ENCODE measurements around the gene NLRP3. TPM values are rescaled to one million over a fixed set of nuclear protein-coding genes. Genes with fewer than 3 reads are reported as not detected.

The NLRP3 gene
- total RNA-seq, 2 experiments from 2014 or later, result 7.8 to 8.5 TPM

DNA sequence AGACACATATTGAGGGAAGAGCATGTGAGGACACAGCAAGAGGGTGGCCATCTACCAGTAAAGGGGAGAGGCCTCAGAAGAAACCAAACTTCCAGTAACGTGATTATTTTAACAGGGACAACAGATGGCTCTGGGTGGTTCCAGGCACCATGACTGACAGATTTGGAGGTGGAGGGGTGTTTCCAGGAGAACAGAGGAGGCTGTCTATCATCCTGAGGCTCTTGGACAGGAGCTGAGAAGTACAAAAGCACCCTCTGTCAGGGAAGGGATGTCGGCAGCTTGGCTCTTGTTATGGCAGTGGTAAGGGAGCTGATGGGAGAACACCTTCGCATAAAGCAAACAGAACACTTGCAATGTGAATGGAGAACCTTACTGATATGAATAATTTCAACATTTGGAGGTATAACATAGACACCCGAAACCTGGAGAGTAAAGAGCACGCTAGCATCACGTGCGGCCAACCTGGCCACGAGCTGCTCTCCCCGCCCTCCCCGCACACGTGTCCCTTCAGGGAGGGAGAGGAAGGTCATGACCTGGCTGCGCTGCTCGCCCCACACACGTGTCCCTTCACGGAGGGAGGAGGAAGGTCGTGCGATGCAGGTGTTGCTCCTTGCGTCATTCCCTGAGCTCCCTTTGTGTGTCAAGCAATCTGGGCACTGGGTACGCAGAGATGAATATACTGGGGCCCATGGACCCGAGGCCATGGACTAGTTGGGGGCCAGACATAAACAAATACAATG lies 37.5 kb upstream of the NLRP3 start:
- TF ChIP-seq, protein P1, sequence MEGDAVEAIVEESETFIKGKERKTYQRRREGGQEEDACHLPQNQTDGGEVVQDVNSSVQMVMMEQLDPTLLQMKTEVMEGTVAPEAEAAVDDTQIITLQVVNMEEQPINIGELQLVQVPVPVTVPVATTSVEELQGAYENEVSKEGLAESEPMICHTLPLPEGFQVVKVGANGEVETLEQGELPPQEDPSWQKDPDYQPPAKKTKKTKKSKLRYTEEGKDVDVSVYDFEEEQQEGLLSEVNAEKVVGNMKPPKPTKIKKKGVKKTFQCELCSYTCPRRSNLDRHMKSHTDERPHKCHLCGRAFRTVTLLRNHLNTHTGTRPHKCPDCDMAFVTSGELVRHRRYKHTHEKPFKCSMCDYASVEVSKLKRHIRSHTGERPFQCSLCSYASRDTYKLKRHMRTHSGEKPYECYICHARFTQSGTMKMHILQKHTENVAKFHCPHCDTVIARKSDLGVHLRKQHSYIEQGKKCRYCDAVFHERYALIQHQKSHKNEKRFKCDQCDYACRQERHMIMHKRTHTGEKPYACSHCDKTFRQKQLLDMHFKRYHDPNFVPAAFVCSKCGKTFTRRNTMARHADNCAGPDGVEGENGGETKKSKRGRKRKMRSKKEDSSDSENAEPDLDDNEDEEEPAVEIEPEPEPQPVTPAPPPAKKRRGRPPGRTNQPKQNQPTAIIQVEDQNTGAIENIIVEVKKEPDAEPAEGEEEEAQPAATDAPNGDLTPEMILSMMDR (IDR thresholded peaks at IDR 0.05), result no peak
- POLR2A ChIA-PET, result no interaction called here

DNA sequence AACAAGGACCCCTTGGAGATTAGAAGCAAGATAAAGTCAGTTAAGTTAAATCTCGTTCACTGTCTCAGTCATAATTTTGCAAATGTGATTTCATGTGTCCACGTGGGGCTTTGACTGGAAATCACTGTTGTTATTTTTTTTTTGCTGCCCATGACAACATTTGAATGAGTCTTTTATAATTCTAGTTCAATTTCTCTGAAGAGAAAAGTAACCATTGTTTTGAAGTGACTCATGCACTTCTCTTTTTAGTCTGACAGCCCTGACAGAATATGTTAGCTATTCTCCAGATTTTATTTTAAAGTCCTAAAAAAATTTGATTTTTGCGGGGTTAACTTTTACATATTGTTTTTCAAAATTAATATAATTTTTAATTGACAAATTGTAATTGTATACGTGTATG lies 30.7 kb upstream of the NLRP3 start:
- peaks cover 5% of the 10 kb centered on the region for H3K4me1 Mint-ChIP-seq (ENCODE audit: low read depth)
- ATAC-seq (ENCODE audit: poor library complexity), result no peak
- intact Hi-C loops (cut with DNase I, micrococcal nuclease), result no loop called here

More for the DNA sequence above, 37.5 kb upstream of the NLRP3 start:
- CTCF ChIA-PET, result no interaction called here
- Mint-ChIP-seq H3K4me3 (no peak overlapping the region), H3K9me3 (peaks cover 2% of the 10 kb centered on the region), H3K27me3 (peaks cover 4% of the 10 kb centered on the region), H3K4me1 (ENCODE audit: low read depth) (peaks cover 5% of the 10 kb centered on the region), H3K36me3 (ENCODE audit: low read depth) (no peaks in the 10 kb centered on the region), H3K27ac (no peak overlapping the region)
- no peak for DNase-seq
- no peak for ATAC-seq (ENCODE audit: poor library complexity)
- H3K27me3 ChIP-seq (ENCODE audit: control insufficient read depth in 1 of 2, insufficient read depth in 2 of 2, low read length in 2 of 2), result no peaks in the 10 kb centered on the region
- no peaks in the 10 kb centered on the region for H3K9me3 ChIP-seq (ENCODE audit: control insufficient read depth in 1 of 2, insufficient read depth in 1 of 2, low read length in 2 of 2)
- no peak overlapping the region for H3K27ac ChIP-seq (ENCODE audit: low read depth in 1 of 2, low read length in 2 of 2)
- peaks cover 3% of the 10 kb centered on the region for H3K4me1 ChIP-seq (ENCODE audit: insufficient read depth, low read length)
- H3K36me3 ChIP-seq (ENCODE audit: insufficient read depth, low read length), result no peaks in the 10 kb centered on the region
- no peak overlapping the region for H3K4me3 ChIP-seq (ENCODE audit: low read length)
- intact Hi-C loops (cut with DNase I, micrococcal nuclease), result loop anchor here in 1 of 2 experiments (10.0 kb wide), 1 partner anchor 444 kb away; the partner anchor contains the start of gene AHCTF1

DNA sequence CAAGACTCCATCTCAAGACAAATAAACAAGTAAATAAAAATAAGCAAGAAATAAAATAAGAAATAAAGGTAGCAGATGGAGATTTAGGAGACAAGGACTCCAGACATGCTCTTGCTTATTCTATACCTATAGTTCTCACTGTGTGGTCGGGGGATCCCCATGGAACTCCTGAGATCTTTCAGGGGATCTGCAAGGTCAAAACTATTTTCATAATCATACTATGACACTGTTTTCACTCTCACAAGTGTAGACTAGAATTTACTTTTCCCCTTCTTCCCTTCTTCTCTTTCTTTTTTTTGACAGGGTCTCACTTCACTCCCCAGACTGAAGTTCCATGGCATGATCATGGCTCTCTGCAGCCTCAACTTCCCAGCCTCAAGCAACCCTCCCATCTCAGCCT lies 29.8 kb upstream of the NLRP3 start:
- no peaks in the 10 kb centered on the region for H3K9me3 ChIP-seq (ENCODE audit: control insufficient read depth in 1 of 2, insufficient read depth in 1 of 2, low read length in 2 of 2)
- peaks cover 15% of the 10 kb centered on the region for H3K4me1 ChIP-seq (ENCODE audit: insufficient read depth, low read length)
- no peak for DNase-seq
- H3K4me1 Mint-ChIP-seq (ENCODE audit: low read depth), result peaks cover 12% of the 10 kb centered on the region
- H3K27ac ChIP-seq (ENCODE audit: low read depth in 1 of 2, low read length in 2 of 2), result no peak overlapping the region
- POLR2A ChIA-PET, result no interaction called here
- H3K4me3 ChIP-seq (ENCODE audit: low read length), result no peak overlapping the region
- H3K36me3 ChIP-seq (ENCODE audit: insufficient read depth, low read length), result no peaks in the 10 kb centered on the region
- H3K27me3 ChIP-seq (ENCODE audit: control insufficient read depth in 1 of 2, insufficient read depth in 2 of 2, low read length in 2 of 2), result no peaks in the 10 kb centered on the region
- CTCF ChIA-PET, result no interaction called here
- TF ChIP-seq, protein P1 (IDR thresholded peaks at IDR 0.05), result no peak
- no peak overlapping the region for H3K27ac Mint-ChIP-seq
- intact Hi-C loops (cut with DNase I, micrococcal nuclease), result no loop called here
- no peaks in the 10 kb centered on the region for H3K36me3 Mint-ChIP-seq (ENCODE audit: low read depth)
- H3K4me3 Mint-ChIP-seq, result no peak overlapping the region
- H3K27me3 Mint-ChIP-seq, result no peaks in the 10 kb centered on the region
- H3K9me3 Mint-ChIP-seq, result no peaks in the 10 kb centered on the region
- ATAC-seq (ENCODE audit: poor library complexity), result no peak

More for the DNA sequence above, 30.7 kb upstream of the NLRP3 start:
- H3K4me3 Mint-ChIP-seq, result no peak overlapping the region
- H3K36me3 Mint-ChIP-seq (ENCODE audit: low read depth), result no peaks in the 10 kb centered on the region
- H3K9me3 Mint-ChIP-seq, result no peaks in the 10 kb centered on the region
- no peak overlapping the region for H3K27ac ChIP-seq (ENCODE audit: low read depth in 1 of 2, low read length in 2 of 2)
- no peaks in the 10 kb centered on the region for H3K27me3 Mint-ChIP-seq
- CTCF ChIA-PET, result interaction anchor here (4.4 kb wide), 1 partner anchor 12 kb away, joined by 17 read pairs; no protein-coding TSS in a partner anchor
- DNase-seq, result no peak
- TF ChIP-seq, protein P1 (IDR thresholded peaks at IDR 0.05), result no peak
- POLR2A ChIA-PET, result no interaction called here
- no peaks in the 10 kb centered on the region for H3K9me3 ChIP-seq (ENCODE audit: control insufficient read depth in 1 of 2, insufficient read depth in 1 of 2, low read length in 2 of 2)
- no peaks in the 10 kb centered on the region for H3K36me3 ChIP-seq (ENCODE audit: insufficient read depth, low read length)
- H3K27ac Mint-ChIP-seq, result no peak overlapping the region
- H3K4me1 ChIP-seq (ENCODE audit: insufficient read depth, low read length), result peaks cover 8% of the 10 kb centered on the region
- no peak overlapping the region for H3K4me3 ChIP-seq (ENCODE audit: low read length)
- no peaks in the 10 kb centered on the region for H3K27me3 ChIP-seq (ENCODE audit: control insufficient read depth in 1 of 2, insufficient read depth in 2 of 2, low read length in 2 of 2)

Measured in CD4-positive, alpha-beta T cell (primary cell).